Skeletal muscle tissue (tissue), 4 donors: ENCODE results near the gene CEP104. TPM values are rescaled to one million over a fixed set of nuclear protein-coding genes. Genes with fewer than 3 reads are reported as not detected.
A peak's percentile ranks its signal among the peaks of the same experiment; 100 is the strongest.

Experiments
- H3K27ac ChIP-seq: one replicate; pipeline ENCODE4 v1.7.0; 2013; ENCODE audit warnings: mild to moderate bottlenecking, low read depth, low read length, inconsistent platforms
- H3K27me3 ChIP-seq, 3 donors: one replicate each; pipeline ENCODE4 v1.7.0; 2013; ENCODE audit warnings: low read length in 3 of 3; ENCODE audit not compliant: control insufficient read depth in 3 of 3, insufficient read depth in 3 of 3
- H3K36me3 ChIP-seq, 3 donors: one replicate each; pipeline ENCODE4 v1.7.0; 2013; ENCODE audit warnings: low read length in 3 of 3; ENCODE audit not compliant: control insufficient read depth in 3 of 3, insufficient read depth in 3 of 3
- H3K4me1 ChIP-seq, 3 donors: one replicate each; pipeline ENCODE4 v1.7.0; 2013; ENCODE audit warnings: low read length in 3 of 3, mild to moderate bottlenecking in 3 of 3; ENCODE audit not compliant: control insufficient read depth in 3 of 3, insufficient read depth in 3 of 3
- H3K4me3 ChIP-seq, 3 donors: one replicate each; pipeline ENCODE4 v1.7.0; 2013; ENCODE audit warnings: low read length in 3 of 3
- H3K9ac ChIP-seq, 3 donors: one replicate each; pipeline ENCODE4 v1.7.0; 2013; ENCODE audit warnings: low read length in 3 of 3, mild to moderate bottlenecking in 3 of 3, moderate library complexity in 2 of 3, low read depth in 1 of 3
- H3K9me3 ChIP-seq, 3 donors: one replicate each; pipeline ENCODE4 v1.7.0; 2013; ENCODE audit warnings: low read length in 3 of 3; ENCODE audit not compliant: control insufficient read depth in 3 of 3
- total RNA-seq: library from RNA; depleted of rRNA; stranded (reverse); fragments of >200 nt; gene quantifications from one replicate; pipeline ENCODE4 v1.2.3, GENCODE V29; 2014
- donor health status: Osteomylitis.

CEP104 gene
- total RNA-seq, 1 donor from 2014 or later, result 26.1 TPM

DNA sequence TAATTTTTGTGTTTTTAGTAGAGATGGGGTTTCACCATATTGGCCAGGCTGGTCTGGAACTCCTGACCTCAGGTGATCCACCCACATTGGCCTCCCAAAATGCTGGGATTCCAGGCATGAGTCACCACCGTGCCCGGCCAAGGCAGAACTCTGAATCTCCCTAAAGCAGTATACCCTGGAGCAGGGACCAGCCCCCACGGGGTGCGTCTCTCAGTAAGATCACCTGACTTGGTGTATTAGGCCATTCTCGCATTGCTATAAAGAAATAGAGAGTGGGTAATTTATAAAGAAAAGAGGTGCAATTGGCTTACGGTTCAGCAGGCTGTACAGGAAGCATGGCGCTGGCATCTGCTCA is 14.4 kb upstream of the CEP104 start:
- H3K4me1 ChIP-seq, result no peaks in the 10 kb centered on the region
- no peak overlapping the region for H3K9ac ChIP-seq
- no peaks in the 10 kb centered on the region for H3K27me3 ChIP-seq
- H3K4me3 ChIP-seq, result no peak overlapping the region
- no peak overlapping the region for H3K27ac ChIP-seq
- no peaks in the 10 kb centered on the region for H3K9me3 ChIP-seq
- H3K36me3 ChIP-seq, result peaks cover 47 to 57% (median 57%) of the 10 kb centered on the region in 3 donors

DNA sequence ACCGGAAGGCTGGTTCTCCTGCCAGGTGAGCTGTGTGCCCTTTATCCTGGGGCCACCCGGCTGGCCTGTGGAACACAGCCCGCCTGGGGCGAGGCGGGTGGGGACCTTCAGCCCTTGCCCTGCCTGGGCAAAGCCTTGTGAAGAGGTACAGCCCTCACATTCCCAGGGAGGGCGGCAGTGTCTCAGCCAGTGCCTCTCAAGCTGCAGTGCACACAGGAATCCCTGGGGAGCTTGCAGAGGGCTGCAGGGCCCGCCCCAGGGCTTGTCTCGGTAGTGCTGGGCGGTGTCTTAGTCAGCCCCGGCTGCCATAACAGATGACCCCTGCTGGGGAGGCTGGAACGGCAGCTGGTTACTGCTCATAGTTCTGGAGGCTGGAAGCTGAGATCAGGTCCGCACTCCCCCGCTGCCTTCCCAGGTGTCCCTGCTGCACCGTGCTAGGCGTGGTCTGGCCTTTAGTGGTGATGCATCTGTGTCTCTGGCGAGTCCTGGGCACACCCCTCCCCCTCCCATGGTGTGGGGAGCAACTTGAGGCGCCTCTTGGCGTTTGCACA is 12.8 kb upstream of the CEP104 start:
- no peaks in the 10 kb centered on the region for H3K27me3 ChIP-seq
- H3K36me3 ChIP-seq, result peaks cover 38 to 50% (median 46%) of the 10 kb centered on the region in 3 donors
- H3K27ac ChIP-seq, result no peak overlapping the region
- no peaks in the 10 kb centered on the region for H3K9me3 ChIP-seq
- no peak overlapping the region for H3K9ac ChIP-seq
- no peaks in the 10 kb centered on the region for H3K4me1 ChIP-seq
- H3K4me3 ChIP-seq, result no peak overlapping the region

DNA sequence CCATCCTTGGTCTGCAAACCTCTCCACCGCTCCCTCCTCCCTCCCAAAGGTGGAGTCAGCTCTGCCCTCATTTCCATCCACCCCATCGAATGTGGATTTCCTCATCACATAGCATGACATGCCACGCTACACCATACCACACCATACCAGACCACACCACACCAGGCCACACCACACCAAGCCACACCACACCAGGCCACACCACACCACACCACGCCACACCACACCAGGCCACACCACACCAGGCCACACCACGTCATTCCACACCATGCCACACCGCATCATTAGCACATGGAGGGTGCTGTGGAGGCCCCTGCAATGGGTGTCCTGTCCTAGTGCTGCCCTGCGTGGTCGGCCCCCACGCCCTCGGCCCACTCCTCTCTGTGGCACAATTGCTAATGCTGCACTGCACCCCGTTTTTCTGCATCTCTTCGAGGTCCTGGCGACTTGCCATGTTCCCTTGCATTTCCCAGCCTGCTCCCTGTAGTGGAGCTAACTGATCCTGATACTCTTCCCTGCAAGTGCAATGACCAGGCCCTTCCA is 11.5 kb upstream of the CEP104 start:
- Histone ChIP-seq H3K9me3 (no peaks in the 10 kb centered on the region), H3K9ac (no peak overlapping the region), H3K4me1 (no peaks in the 10 kb centered on the region), H3K27ac (no peak overlapping the region), H3K36me3 (peaks cover 30 to 41% (median 36%) of the 10 kb centered on the region in 3 donors), H3K4me3 (no peak overlapping the region), H3K27me3 (no peaks in the 10 kb centered on the region)

DNA sequence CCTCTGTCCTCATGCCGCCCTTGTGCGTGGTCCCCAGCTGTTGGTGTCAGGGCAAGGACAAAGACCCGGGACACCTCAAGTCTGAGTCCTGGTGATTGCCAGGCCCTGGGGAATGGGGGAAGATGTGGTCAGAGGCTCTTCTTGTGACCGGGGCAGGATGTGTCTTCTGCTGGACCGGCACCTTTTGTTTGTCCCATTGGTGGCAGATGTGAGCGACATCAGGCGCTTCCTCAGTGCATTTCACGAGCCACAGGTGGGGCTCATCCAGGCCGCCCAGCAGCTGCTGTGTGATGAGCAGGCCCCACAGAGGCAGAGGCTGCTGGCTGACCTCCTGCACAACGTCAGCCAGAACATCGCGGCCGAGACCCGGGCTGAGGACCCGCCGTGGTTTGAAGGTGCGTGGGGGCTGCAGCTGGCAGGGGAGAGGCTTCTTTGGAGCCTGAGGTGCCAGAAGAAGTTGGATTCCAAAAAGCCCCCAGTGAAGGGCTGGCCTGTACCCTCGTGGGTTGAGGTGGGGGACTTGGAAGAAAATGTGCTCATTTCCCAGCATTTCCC is 8.7 kb upstream of the CEP104 start:
- H3K9ac ChIP-seq, result no peak overlapping the region
- H3K4me3 ChIP-seq, result no peak overlapping the region
- H3K27ac ChIP-seq, result no peak overlapping the region
- no peaks in the 10 kb centered on the region for H3K9me3 ChIP-seq
- H3K36me3 ChIP-seq, result peaks cover 20 to 30% (median 29%) of the 10 kb centered on the region in 3 donors
- H3K4me1 ChIP-seq, result no peaks in the 10 kb centered on the region
- H3K27me3 ChIP-seq, result no peaks in the 10 kb centered on the region

DNA sequence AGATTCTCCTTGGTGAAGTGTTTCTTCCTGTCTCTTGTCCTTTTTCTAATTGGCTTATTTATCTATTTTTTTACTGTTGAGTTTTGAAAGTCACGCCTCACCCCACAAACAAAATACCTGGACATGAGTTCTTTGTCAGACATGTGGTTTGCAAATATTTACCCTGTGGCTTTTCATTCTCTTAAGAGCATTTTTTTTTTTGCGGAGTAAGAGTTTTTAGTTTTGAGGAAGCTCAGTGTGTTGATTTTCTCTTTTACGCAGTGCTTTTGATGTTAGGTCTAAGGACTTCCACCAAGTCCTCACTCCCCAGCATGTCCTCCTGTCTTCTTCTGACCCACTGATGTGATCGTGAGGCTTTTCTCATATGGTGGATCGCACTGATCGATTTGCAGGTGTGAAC is 7.9 kb upstream of the CEP104 start:
- peaks cover 15 to 27% (median 23%) of the 10 kb centered on the region in 3 donors for H3K36me3 ChIP-seq
- H3K9ac ChIP-seq, result no peak overlapping the region
- H3K4me3 ChIP-seq, result no peak overlapping the region
- no peak overlapping the region for H3K27ac ChIP-seq
- H3K9me3 ChIP-seq, result no peaks in the 10 kb centered on the region
- no peaks in the 10 kb centered on the region for H3K27me3 ChIP-seq
- H3K4me1 ChIP-seq, result no peaks in the 10 kb centered on the region

DNA sequence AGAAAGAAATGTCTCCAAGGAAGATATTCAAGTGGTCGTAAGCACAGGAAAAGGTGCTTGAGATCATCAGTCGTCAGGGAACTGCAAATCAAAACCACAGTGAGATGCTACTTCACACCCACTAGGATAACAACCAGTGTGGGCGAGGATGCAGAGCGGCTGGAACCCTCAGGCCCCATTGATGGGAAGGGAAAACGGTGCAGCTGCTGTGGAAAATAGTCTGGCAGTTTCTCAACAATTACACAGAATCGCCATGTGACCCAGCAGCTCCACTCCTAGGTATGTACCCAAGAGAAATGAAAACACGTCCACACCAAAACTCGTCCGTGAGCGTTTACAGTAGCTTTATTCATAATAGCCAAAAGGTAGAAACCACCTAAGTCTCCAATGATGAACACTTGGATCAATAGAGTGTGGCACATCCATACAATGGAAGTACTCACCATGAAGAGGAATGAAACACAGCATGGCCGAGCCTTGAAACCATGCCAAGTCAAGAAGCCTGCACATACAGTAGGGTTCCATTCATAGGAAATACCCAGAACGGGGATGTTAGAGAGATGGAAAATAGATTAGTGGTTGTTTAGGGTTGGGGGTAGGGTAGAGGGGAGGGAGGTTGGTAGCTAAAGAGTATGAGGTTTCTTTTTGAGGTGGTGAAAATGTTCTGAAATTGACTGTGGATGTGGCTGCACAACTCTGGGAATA is 6.4 kb upstream of the CEP104 start:
- no peaks in the 10 kb centered on the region for H3K27me3 ChIP-seq
- no peak overlapping the region for H3K27ac ChIP-seq
- H3K9ac ChIP-seq, result no peak overlapping the region
- peaks cover 9 to 18% (median 17%) of the 10 kb centered on the region in 3 donors for H3K36me3 ChIP-seq
- H3K9me3 ChIP-seq, result no peaks in the 10 kb centered on the region
- H3K4me1 ChIP-seq, result peaks cover 0 to 4% (median 0%) of the 10 kb centered on the region in 3 donors
- no peak overlapping the region for H3K4me3 ChIP-seq

DNA sequence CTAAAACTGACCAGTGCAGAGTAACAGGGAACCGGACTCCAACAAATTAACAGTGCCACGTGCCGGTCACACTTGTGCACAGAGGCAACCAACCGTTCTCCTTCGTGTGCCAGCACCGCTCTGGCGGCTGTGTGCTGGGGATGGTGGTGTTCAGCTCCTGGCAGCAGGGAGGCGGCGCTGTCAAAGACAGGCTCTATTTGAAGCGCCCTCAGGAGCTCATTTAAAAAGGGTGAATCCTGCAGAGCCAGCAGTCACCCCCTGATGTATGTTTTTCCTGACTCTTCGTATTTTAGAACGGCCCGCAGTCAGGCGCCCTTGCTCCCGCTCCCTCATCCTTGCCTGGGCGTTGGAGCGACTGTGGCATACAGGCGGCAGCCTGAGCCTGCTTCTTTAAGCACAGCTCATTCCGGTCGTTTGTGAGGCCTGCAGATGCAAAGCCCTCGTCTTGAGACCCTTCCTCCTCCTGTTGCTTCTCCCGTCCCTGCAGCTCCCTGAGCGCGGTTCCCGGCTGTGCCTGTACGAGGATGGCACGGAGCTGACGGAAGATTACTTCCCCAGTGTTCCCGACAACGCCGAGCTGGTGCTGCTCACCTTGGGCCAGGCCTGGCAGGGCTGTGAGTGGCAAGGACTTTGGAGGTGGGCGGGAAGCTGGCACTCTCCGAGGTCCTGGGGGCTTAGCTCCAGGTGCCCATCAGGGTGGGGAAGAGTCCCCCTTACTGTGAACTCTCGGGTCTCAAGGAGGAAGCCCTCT is 1.4 kb upstream of the CEP104 start:
- Histone ChIP-seq H3K27me3 (no peaks in the 10 kb centered on the region), H3K9me3 (no peaks in the 10 kb centered on the region), H3K4me1 (peaks cover 15 to 29% (median 21%) of the 10 kb centered on the region in 3 donors), H3K27ac (no peak overlapping the region), H3K4me3 (peak overlapping the region; percentile 87 to 98 (median 97)), H3K9ac (peak overlapping the region in 2 of 3 donors; percentile 84 to 91), H3K36me3 (peaks cover 2 to 6% (median 3%) of the 10 kb centered on the region in 3 donors)

DNA sequence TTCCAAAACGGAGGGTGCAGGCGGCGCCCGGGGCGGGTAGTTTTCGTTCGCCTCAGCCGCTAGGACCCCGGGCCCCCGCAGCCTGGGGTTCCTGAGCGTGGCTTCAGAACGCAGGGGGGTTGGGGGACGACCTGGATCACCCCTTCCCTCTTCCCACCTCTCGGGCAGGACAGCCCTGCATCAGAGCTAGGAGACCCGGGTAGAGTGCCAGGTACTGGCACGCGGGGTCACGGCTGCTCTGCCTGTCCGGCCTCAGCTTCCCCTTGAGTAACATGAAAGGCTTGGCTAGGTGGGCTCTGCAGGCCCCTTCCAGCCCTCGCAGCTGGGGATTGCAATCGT is 749 bp upstream of the CEP104 start:
- H3K27ac ChIP-seq, result peak overlapping the region; percentile 64
- H3K4me1 ChIP-seq, result peaks cover 15 to 29% (median 21%) of the 10 kb centered on the region in 3 donors
- peak overlapping the region; percentile 87 to 98 (median 97) for H3K4me3 ChIP-seq
- peaks cover 0 to 6% (median 2%) of the 10 kb centered on the region in 3 donors for H3K36me3 ChIP-seq
- no peaks in the 10 kb centered on the region for H3K9me3 ChIP-seq
- H3K9ac ChIP-seq, result peak overlapping the region; percentile 84 to 91 (median 86)
- H3K27me3 ChIP-seq, result no peaks in the 10 kb centered on the region

DNA sequence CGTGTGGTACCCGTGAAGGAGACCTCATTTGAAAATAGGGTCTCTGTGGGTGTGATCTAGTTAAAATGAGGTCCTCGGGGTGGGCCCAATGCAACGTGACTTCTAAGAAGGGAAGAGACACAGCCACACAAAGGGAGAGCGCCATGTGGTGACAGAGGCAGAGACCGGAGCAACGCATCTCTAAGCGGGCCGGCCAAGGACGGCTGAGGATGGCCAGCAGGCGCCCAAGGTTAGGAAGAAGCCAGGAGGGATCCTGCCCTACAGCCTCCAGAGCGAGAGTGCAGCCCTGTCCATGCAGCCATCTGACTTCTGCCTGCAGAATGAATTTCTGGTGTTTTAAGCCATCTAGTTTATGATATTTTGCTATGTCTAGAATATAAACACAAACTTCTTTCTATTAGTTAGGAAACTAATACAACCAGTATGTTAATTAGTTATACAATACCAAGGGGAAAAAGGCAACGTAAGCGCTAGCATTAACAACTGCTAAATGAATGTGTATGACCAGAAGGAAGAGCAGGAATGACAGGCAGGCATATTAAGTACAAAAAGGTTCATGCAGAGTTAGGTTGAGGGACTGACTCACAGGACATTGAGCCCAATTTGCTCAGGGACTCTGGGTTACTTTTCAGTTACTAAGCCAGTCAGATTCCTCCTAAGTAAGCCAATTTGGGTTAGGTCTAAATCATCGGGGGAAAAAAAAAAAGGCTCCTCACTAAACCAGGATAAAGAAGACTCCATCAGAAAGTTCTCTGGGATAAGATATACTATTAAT is 4.1 kb downstream of the CEP104 start:
- no peaks in the 10 kb centered on the region for H3K9me3 ChIP-seq
- peaks cover 12 to 20% (median 17%) of the 10 kb centered on the region in 3 donors for H3K4me1 ChIP-seq
- H3K9ac ChIP-seq, result no peak overlapping the region
- peaks cover 22 to 33% (median 25%) of the 10 kb centered on the region in 3 donors for H3K36me3 ChIP-seq
- no peak overlapping the region for H3K27ac ChIP-seq
- no peaks in the 10 kb centered on the region for H3K27me3 ChIP-seq
- H3K4me3 ChIP-seq, result no peak overlapping the region
